Measurements from ENCODE around the gene KARS1.

- TF ChIP-seq, protein P1, sequence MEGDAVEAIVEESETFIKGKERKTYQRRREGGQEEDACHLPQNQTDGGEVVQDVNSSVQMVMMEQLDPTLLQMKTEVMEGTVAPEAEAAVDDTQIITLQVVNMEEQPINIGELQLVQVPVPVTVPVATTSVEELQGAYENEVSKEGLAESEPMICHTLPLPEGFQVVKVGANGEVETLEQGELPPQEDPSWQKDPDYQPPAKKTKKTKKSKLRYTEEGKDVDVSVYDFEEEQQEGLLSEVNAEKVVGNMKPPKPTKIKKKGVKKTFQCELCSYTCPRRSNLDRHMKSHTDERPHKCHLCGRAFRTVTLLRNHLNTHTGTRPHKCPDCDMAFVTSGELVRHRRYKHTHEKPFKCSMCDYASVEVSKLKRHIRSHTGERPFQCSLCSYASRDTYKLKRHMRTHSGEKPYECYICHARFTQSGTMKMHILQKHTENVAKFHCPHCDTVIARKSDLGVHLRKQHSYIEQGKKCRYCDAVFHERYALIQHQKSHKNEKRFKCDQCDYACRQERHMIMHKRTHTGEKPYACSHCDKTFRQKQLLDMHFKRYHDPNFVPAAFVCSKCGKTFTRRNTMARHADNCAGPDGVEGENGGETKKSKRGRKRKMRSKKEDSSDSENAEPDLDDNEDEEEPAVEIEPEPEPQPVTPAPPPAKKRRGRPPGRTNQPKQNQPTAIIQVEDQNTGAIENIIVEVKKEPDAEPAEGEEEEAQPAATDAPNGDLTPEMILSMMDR (conservative IDR thresholded peaks at IDR 0.05; ENCODE audit: low read length) = no peak
- no peak for TF ChIP-seq EZH2phosphoT487 (IDR thresholded peaks at IDR 0.05; ENCODE audit: borderline replicate concordance, low read depth, low read length)
Observed at GRCh38 chr16:75620326-75621169, 26.9 kb downstream of the KARS1 start.
